ENCODE measurements around the gene DNPEP. TPM values are rescaled to one million over a fixed set of nuclear protein-coding genes. Genes with fewer than 3 reads are reported as not detected.

DNPEP gene
- total and polyA plus RNA-seq, 2 of the 4 experiments (the other 2 are of a cell fraction), result 74.2 to 89.4 TPM

GRCh38 chr2:219325136-219325535, 62.6 kb downstream of the DNPEP start:
- no peak overlapping the region for H3K18ac ChIP-seq (ENCODE audit: low read depth, low read length)
- POLR2A ChIA-PET (ENCODE audit: unreplicated experiment), result no interaction called here
- H3K79me1 ChIP-seq (ENCODE audit: low read depth in 1 of 2, low read length in 2 of 2), result no peaks in the 10 kb centered on the region
- H3K56ac ChIP-seq (ENCODE audit: extremely low read depth, insufficient read depth, low read length), result no peak overlapping the region
- no peak overlapping the region for H2BK20ac ChIP-seq (ENCODE audit: low read depth, low read length)
- H3K4me1 ChIP-seq (ENCODE audit: control insufficient read depth, insufficient read depth, low read length), result no peaks in the 10 kb centered on the region
- H3K9me3 ChIP-seq (ENCODE audit: control insufficient read depth, insufficient read depth, low read length), result no peaks in the 10 kb centered on the region
- no peaks in the 10 kb centered on the region for H3K36me3 ChIP-seq (ENCODE audit: control insufficient read depth, insufficient read depth, low read length)
- BruUV-seq (replicated peaks), result no TSS peak
- no peak for ATAC-seq (ENCODE audit: low read depth)
- H3K9me1 ChIP-seq (ENCODE audit: insufficient read depth, low read length), result no peaks in the 10 kb centered on the region
- H2BK120ac ChIP-seq (ENCODE audit: low read depth, low read length), result no peak overlapping the region
- DNase-seq, result no peak
- H3K23ac ChIP-seq (ENCODE audit: low read depth, low read length), result no peak overlapping the region
- H4K8ac ChIP-seq (ENCODE audit: low read depth in 2 of 2, low read length in 2 of 2), result no peak overlapping the region
- no peak overlapping the region for H4K91ac ChIP-seq (ENCODE audit: insufficient read depth, low read depth, low read length)
- no peak overlapping the region for H2AK9ac ChIP-seq (replicated peaks; ENCODE audit: low read depth, low read length, poor library complexity)
- no peak overlapping the region for H3K14ac ChIP-seq (replicated peaks; ENCODE audit: low read depth, low read length)
- intact Hi-C loops (cut with micrococcal nuclease), result no loop called here
- dilution Hi-C loops (cut with HindIII; ENCODE audit: low sequenced_read_pairs, unreplicated experiment), result no loop called here
- no peak overlapping the region for H3K9ac ChIP-seq (ENCODE audit: low read depth, low read length)
- H2AK5ac ChIP-seq (ENCODE audit: low read depth, low read length), result no peak overlapping the region
- no CpG with 5 or more reads among the region's 4 CpGs for WGBS, 2 experiments (ENCODE audit: extremely low coverage in 2 of 2, insufficient read length in 1 of 2)
- no peak overlapping the region for H2BK5ac ChIP-seq (ENCODE audit: low read depth, low read length, poor library complexity, severe bottlenecking)
- CTCF ChIA-PET, result no interaction called here
- peaks cover 51% of the 10 kb centered on the region for H3K27me3 ChIP-seq (ENCODE audit: control insufficient read depth, insufficient read depth, low read length)
- no peak overlapping the region for H3K27ac ChIP-seq (ENCODE audit: insufficient read depth, low read length)
- H3K4ac ChIP-seq (ENCODE audit: low read depth, low read length), result no peak overlapping the region
- H4K20me1 ChIP-seq (ENCODE audit: insufficient read depth, low read length), result no peaks in the 10 kb centered on the region
- H3K4me2 ChIP-seq (ENCODE audit: low read depth, low read length), result no peak overlapping the region
- H3K4me3 ChIP-seq (ENCODE audit: insufficient read depth, low read depth, low read length), result no peak overlapping the region
- H2BK15ac ChIP-seq (ENCODE audit: low read depth, low read length), result no peak overlapping the region
- H4K5ac ChIP-seq (ENCODE audit: low read depth, low read length), result no peak overlapping the region
- in situ Hi-C loops (cut with MboI; ENCODE audit: low sequenced_read_pairs), result no loop called here
- TF ChIP-seq MXI1 (IDR thresholded peaks at IDR 0.05; ENCODE audit: borderline replicate concordance, low read depth, low read length) (no peak), CHD1 (IDR thresholded peaks at IDR 0.05; ENCODE audit: low read depth, low read length) (no peak)
- no peak overlapping the region for H2AFZ ChIP-seq (replicated peaks; ENCODE audit: low read length, poor library complexity)

Measured in IMR-90 (cell line).